Measurements from ENCODE around the gene CMAS.
"Not testable (repeated sequence)": the region's sequence is repeated elsewhere in the genome, so short reads cannot be mapped to it uniquely, and the experiment has no call there.

The CMAS gene

DNA sequence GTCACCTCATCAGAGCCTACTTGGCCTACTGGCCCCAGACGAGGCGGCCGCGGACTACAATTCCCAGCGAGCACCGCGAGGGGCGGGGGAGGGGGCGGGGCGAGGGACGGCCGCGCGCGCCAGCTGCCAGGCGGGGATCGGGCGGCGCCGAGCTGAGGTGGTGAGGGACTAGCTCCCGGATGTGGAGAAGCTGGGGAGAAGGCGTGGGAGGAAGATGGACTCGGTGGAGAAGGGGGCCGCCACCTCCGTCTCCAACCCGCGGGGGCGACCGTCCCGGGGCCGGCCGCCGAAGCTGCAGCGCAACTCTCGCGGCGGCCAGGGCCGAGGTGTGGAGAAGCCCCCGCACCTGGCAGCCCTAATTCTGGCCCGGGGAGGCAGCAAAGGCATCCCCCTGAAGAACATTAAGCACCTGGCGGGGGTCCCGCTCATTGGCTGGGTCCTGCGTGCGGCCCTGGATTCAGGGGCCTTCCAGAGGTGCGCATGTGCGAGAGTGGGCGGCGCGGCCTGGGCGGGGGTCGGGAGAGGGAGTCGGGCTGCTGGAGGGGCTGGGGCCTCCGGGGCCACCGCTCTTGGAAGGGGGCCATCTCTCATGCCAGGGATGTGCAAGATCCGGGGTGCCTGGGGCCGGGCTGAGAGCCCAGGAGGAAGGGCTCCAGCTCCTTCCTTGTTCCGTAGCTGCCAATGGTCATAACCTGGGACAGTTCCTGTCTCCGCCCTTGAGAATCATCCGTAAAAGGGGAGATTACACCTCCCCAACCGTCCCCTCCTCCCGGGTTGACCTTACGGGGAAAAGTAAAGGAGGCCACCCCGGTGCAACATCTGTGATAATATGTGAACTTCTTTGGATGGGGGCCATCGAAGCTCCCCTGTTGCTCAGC lies at the start of gene CMAS:
Gene CMAS, plus strand, starts transcription at position 129 of the 878 bp plus-strand sequence. Its CDS starts 86 bp downstream, at position 215.
- peak; percentile 32 to 73 for DNase-seq (ENCODE audit: extremely low read depth in 1 of 2, low read depth in 1 of 2)

DNA sequence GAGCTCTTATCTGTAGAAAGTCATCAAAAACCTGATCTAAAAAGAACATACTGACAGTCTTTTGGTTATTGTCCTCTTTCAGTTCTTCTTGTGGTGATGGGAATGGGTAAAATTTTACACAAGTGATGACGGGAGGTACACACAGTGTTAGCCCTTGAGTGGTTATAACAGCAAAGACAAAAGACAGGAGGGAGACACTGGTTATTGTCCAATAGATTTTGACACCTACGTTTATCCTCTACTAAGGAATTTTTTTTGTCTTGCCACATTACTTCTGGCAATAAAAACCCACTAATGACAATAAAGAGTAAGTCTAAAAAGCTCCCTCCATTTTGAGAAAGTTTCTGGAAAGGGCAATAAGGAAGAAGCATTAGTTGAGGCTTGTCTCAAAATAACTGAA lies 47.7 kb upstream of the CMAS start:
- no peak for DNase-seq (ENCODE audit: extremely low read depth in 1 of 2, low read depth in 1 of 2)

DNA sequence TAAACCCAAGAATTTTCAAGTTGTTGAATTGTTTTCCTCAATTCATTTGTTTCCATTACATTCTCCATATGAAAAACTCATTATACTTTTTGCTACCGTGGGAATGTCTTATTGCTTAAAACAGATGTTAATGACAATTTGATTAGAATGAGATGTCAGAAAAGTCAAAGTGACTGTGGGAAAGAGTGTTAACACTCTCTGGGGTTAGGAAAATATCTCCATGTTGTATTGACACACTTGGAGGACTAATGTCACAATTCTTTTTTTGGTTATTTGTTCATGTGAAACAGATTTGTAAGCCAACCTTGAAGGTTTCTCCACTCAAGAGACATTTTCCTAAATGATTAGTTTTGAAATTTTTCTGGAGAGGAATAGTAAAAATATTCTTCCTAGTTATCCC lies 47.2 kb upstream of the CMAS start:
- no peak for DNase-seq (ENCODE audit: extremely low read depth in 1 of 2, low read depth in 1 of 2)

GRCh38 chr12:22002430-22002829 lies 43.6 kb upstream of the CMAS start:
- no peak for DNase-seq (ENCODE audit: extremely low read depth in 1 of 2, low read depth in 1 of 2)

DNA sequence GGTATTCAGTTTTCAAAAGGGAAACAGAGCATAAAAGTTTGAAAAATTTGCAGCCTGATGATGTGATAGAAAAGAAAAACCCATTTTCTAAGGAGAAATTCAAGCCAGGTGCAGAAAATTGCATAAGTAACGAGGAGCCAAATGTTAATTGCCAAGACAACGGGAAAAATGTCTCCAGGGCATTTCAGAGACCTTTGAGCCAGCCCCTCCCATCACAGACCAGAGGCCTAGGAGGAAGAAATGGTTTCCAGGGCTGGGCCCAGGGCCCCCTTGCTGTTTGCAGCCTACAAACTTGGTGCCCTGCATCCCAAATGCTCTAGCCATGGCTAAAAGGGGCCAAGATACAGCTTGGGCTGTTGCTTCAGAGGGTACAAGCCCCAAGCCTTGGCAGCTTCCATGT lies 38.2 kb upstream of the CMAS start:
- not testable (repeated sequence) for DNase-seq (ENCODE audit: extremely low read depth in 1 of 2, low read depth in 1 of 2)

- no peak for DNase-seq (ENCODE audit: extremely low read depth in 1 of 2, low read depth in 1 of 2)
Observed at GRCh38 chr12:22008196-22008595, 37.8 kb upstream of the CMAS start.

GRCh38 chr12:22014041-22014782 lies 31.8 kb upstream of the CMAS start:
- DNase-seq (ENCODE audit: extremely low read depth in 1 of 2, low read depth in 1 of 2) = no peak

GRCh38 chr12:22014783-22015144 lies 31.3 kb upstream of the CMAS start:
- DNase-seq (ENCODE audit: extremely low read depth in 1 of 2, low read depth in 1 of 2) = no peak

GRCh38 chr12:22016982-22017381 lies 29.0 kb upstream of the CMAS start:
- no peak for DNase-seq (ENCODE audit: extremely low read depth in 1 of 2, low read depth in 1 of 2)

GRCh38 chr12:22018860-22019259 lies 27.2 kb upstream of the CMAS start:
- DNase-seq (ENCODE audit: extremely low read depth in 1 of 2, low read depth in 1 of 2) = no peak

- not testable (repeated sequence) for DNase-seq (ENCODE audit: extremely low read depth in 1 of 2, low read depth in 1 of 2)
Observed at GRCh38 chr12:22023489-22023888, 22.5 kb upstream of the CMAS start.

DNA sequence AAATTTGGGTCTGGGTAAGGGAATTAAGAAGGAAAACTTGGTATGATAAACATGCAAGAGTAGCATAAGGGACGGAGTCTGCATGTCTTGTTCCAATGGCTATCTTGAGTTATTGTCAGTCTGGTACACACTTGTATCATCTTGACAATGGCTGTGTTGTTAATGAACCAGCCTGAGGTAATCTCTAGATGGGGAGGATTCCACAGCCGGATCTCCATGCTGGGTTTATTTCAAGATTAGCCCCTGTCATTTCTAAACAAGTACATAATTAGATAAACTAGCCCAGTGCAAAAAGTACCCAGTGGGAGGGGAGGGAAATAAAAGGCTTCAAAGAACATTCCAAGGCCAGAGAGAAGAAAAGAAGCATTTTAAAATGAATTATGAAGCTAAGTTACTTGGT lies 16.5 kb upstream of the CMAS start:
- DNase-seq (ENCODE audit: extremely low read depth in 1 of 2, low read depth in 1 of 2) = no peak

DNA sequence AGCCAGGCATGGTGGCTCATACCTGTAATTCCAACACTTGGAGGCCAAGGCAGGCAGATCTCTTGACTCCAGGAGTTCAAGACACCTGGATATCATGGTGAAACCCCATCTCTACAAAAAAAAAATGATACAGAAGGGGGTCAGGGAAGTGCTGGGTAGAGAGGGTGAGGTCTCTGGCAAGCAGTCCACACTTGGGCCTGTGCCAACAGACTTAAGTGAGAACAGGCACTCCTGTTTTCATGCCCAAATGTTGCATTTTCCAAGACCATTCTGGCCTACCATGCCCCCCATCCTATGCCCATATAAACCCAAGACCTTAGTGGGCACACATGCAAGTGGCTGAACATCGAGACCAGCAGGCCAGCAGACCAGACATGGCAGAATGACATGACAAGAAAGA lies 16.0 kb upstream of the CMAS start:
- no peak for DNase-seq (ENCODE audit: extremely low read depth in 1 of 2, low read depth in 1 of 2)

DNA sequence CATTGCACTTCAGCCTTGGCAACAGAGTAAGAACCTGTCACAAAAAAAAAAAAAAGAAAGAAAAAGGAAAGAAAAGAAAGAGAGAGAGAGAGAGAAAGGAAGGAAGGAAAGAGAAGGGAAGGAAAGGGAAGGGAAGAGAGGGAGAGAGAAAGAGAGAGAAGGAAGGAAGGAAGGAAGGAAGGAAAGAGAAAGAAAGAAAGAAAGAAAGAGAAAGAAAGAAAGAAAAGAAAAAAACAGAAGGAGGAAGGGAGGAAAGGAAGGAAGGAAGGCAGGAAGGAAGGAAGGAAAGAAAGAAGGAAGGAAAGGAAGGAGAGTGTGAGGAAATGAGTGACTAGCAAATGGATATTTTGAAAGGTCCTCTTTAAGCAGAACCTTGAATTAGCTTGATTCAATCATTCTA lies 13.3 kb upstream of the CMAS start:
- no peak for DNase-seq (ENCODE audit: extremely low read depth in 1 of 2, low read depth in 1 of 2)

- DNase-seq (ENCODE audit: extremely low read depth in 1 of 2, low read depth in 1 of 2) = no peak
Observed at GRCh38 chr12:22034709-22035506, 11.1 kb upstream of the CMAS start.

- no peak for DNase-seq (ENCODE audit: extremely low read depth in 1 of 2, low read depth in 1 of 2)
Observed at GRCh38 chr12:22037947-22038346, 8.1 kb upstream of the CMAS start.

GRCh38 chr12:22038734-22039133 lies 7.3 kb upstream of the CMAS start:
- no peak for DNase-seq (ENCODE audit: extremely low read depth in 1 of 2, low read depth in 1 of 2)

GRCh38 chr12:22039361-22039760 lies 6.7 kb upstream of the CMAS start:
- DNase-seq (ENCODE audit: extremely low read depth in 1 of 2, low read depth in 1 of 2) = no peak

DNA sequence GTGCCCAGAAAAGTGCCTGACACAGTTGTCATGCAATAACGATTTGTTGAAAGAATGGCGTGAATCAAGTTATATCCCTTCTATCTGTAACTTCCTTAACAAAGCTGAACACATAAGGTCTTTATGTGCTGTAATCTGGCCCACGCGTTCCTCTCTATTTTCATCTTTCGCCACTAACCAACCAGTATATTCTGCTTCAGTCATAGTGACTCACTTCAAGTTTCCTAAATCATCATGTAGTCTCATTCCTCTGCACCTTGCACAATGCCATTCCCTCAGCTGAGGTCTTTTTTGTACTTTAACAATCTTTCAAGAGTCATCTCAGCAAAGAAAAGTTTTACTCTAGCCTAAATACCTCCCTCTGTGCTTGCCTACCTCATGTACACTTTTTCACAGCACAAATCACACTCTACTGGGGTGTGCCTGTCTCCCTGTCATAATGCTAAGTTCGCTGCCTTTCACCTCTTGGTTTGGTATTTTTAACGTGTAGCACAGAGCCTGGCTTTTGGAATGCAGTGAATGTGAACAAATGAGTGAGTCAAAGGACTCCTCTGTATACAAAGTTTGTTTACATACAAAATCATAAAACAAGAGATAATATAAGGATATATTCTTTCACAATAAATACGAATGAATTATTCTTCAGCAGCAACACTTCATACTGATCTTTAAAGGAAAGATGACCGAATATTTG lies 2.9 kb upstream of the CMAS start:
- DNase-seq (ENCODE audit: extremely low read depth in 1 of 2, low read depth in 1 of 2) = no peak

- DNase-seq (ENCODE audit: extremely low read depth in 1 of 2, low read depth in 1 of 2) = no peak
Observed at GRCh38 chr12:22043943-22044342, 2.1 kb upstream of the CMAS start.

GRCh38 chr12:22044391-22044790 lies 1.6 kb upstream of the CMAS start:
- DNase-seq (ENCODE audit: extremely low read depth in 1 of 2, low read depth in 1 of 2) = no peak

Measured in activated CD8-positive, alpha-beta memory T cell treated with anti-CD3 and anti-CD28 coated beads for 1 hour (primary cell).